Suppressor macrophage treated with lipopolysaccharide for 4 hours (primary cell): ENCODE data around the gene GNB5.

ENCODE experiments used
- DNase-seq: peaks from one replicate; pipeline ENCODE4 v3.0.0-alpha.2; 2020

The GNB5 gene

GRCh38 chr15:52139599-52140462 is 51.4 kb downstream of the GNB5 start:
- peak; percentile 84 for DNase-seq

- peak; percentile 84 for DNase-seq
Observed at GRCh38 chr15:52137432-52138357, 53.5 kb downstream of the GNB5 start.

GRCh38 chr15:52136442-52136980 is 54.7 kb downstream of the GNB5 start:
- DNase-seq = peak; percentile 73

- DNase-seq = no peak
Observed at GRCh38 chr15:52134502-52135144, 56.6 kb downstream of the GNB5 start.

- no peak for DNase-seq
Observed at GRCh38 chr15:52133510-52134220, 57.5 kb downstream of the GNB5 start.

- DNase-seq = no peak
Observed at GRCh38 chr15:52132066-52132465, 59.1 kb downstream of the GNB5 start.

GRCh38 chr15:52128568-52128967 is 62.6 kb downstream of the GNB5 start:
- no peak for DNase-seq

- DNase-seq = peak; percentile 77
Observed at GRCh38 chr15:52124270-52124880, 66.8 kb downstream of the GNB5 start.

GRCh38 chr15:52121896-52122295 is 69.3 kb downstream of the GNB5 start:
- DNase-seq = no peak

GRCh38 chr15:52121006-52121405 is 70.2 kb downstream of the GNB5 start:
- DNase-seq = no peak

- no peak for DNase-seq
Observed at GRCh38 chr15:52120488-52120887, 70.7 kb downstream of the GNB5 start.

- DNase-seq = no peak
Observed at GRCh38 chr15:52118969-52119749, 72.0 kb downstream of the GNB5 start.

- no peak for DNase-seq
Observed at GRCh38 chr15:52117549-52117948, 73.6 kb downstream of the GNB5 start.

GRCh38 chr15:52115598-52116427 is 75.4 kb downstream of the GNB5 start:
- DNase-seq = no peak

- no peak for DNase-seq
Observed at GRCh38 chr15:52114261-52115055, 76.7 kb downstream of the GNB5 start.

- no peak for DNase-seq
Observed at GRCh38 chr15:52113708-52114107, 77.5 kb downstream of the GNB5 start.

- no peak for DNase-seq
Observed at GRCh38 chr15:52113235-52113634, 78.0 kb downstream of the GNB5 start.

GRCh38 chr15:52112203-52112750 is 78.9 kb downstream of the GNB5 start:
- DNase-seq = no peak
